Measurements from ENCODE around the gene MRPL34.

MRPL34 gene

GRCh38 chr19:17311455-17312188 lies 6.0 kb downstream of the MRPL34 start:
- no peak for FAIRE-seq

GRCh38 chr19:17312189-17313113 lies 6.8 kb downstream of the MRPL34 start:
- no peak for FAIRE-seq

- FAIRE-seq, result no peak
These were observed 8.4 kb downstream of the MRPL34 start for GRCh38 chr19:17314007-17314593.

GRCh38 chr19:17318966-17319365 lies 13.3 kb downstream of the MRPL34 start:
- no peak for FAIRE-seq

- FAIRE-seq, result no peak
These were observed 14.0 kb downstream of the MRPL34 start for GRCh38 chr19:17319473-17320238.

GRCh38 chr19:17320435-17320834 lies 14.8 kb downstream of the MRPL34 start:
- FAIRE-seq, result no peak

- no peak for FAIRE-seq
These were observed 16.2 kb downstream of the MRPL34 start for GRCh38 chr19:17321655-17322489.

- FAIRE-seq, result no peak
These were observed 17.2 kb downstream of the MRPL34 start for GRCh38 chr19:17322854-17323253.

GRCh38 chr19:17323300-17323963 lies 17.8 kb downstream of the MRPL34 start:
- FAIRE-seq, result no peak

- FAIRE-seq, result no peak
These were observed 18.3 kb downstream of the MRPL34 start for GRCh38 chr19:17323964-17324332.

- FAIRE-seq, result no peak
These were observed 18.9 kb downstream of the MRPL34 start for GRCh38 chr19:17324357-17325114.

- FAIRE-seq, result no peak
These were observed 19.5 kb downstream of the MRPL34 start for GRCh38 chr19:17325133-17325532.

- no peak for FAIRE-seq
These were observed 20.4 kb downstream of the MRPL34 start for GRCh38 chr19:17325881-17326594.

GRCh38 chr19:17326595-17326966 lies 20.9 kb downstream of the MRPL34 start:
- FAIRE-seq, result no peak

- FAIRE-seq, result no peak
These were observed 21.5 kb downstream of the MRPL34 start for GRCh38 chr19:17327068-17327653.

GRCh38 chr19:17327654-17328516 lies 22.2 kb downstream of the MRPL34 start:
- no peak for FAIRE-seq

- FAIRE-seq, result no peak
These were observed 23.1 kb downstream of the MRPL34 start for GRCh38 chr19:17328517-17329365.

All from colon (tissue), 2 donors.